ENCODE data around the gene C2orf42.

C2orf42 gene

DNA sequence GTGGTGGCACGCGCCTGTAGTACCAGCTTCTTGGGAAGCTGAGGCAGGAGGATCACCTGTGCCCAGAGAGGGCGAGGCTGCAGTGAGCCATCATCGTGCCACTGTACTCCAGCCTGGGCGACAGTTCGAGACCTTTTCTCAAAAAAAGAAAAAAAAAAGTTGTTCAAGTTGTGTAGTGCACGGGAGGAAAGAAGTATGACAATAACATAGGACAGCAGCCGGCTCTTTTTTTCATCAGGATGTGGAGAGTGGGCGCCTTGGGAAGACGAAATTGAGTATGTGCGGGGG, 67.0 kb downstream of the C2orf42 start:
- Histone ChIP-seq H3K27me3 (no peaks in the 10 kb centered on the region), H3K9me3 (no peaks in the 10 kb centered on the region), H3K36me3 (no peaks in the 10 kb centered on the region), H3K4me3 (ENCODE audit: low read depth, low read length) (peak overlapping the region; percentile 77), H3K4me1 (no peaks in the 10 kb centered on the region; the same call in 1 of the 2 replicates)
- TF ChIP-seq, protein P1, sequence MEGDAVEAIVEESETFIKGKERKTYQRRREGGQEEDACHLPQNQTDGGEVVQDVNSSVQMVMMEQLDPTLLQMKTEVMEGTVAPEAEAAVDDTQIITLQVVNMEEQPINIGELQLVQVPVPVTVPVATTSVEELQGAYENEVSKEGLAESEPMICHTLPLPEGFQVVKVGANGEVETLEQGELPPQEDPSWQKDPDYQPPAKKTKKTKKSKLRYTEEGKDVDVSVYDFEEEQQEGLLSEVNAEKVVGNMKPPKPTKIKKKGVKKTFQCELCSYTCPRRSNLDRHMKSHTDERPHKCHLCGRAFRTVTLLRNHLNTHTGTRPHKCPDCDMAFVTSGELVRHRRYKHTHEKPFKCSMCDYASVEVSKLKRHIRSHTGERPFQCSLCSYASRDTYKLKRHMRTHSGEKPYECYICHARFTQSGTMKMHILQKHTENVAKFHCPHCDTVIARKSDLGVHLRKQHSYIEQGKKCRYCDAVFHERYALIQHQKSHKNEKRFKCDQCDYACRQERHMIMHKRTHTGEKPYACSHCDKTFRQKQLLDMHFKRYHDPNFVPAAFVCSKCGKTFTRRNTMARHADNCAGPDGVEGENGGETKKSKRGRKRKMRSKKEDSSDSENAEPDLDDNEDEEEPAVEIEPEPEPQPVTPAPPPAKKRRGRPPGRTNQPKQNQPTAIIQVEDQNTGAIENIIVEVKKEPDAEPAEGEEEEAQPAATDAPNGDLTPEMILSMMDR (IDR thresholded peaks at IDR 0.05; ENCODE audit: low read depth, low read length), result no peak
- no peak for DNase-seq

- TF ChIP-seq, protein P1 (IDR thresholded peaks at IDR 0.05; ENCODE audit: low read depth, low read length), result no peak
- Histone ChIP-seq H3K27me3 (no peaks in the 10 kb centered on the region), H3K9me3 (no peaks in the 10 kb centered on the region), H3K4me3 (ENCODE audit: low read depth, low read length) (no peak overlapping the region), H3K4me1 (no peaks in the 10 kb centered on the region; the same call in 1 of the 2 replicates), H3K36me3 (no peaks in the 10 kb centered on the region)
- no peak for DNase-seq
Observed at GRCh38 chr2:70123051-70123828, 67.6 kb downstream of the C2orf42 start.

- TF ChIP-seq, protein P1 (IDR thresholded peaks at IDR 0.05; ENCODE audit: low read depth, low read length), result no peak
- Histone ChIP-seq H3K27me3 (no peaks in the 10 kb centered on the region), H3K4me1 (no peaks in the 10 kb centered on the region; the same call in 1 of the 2 replicates), H3K4me3 (ENCODE audit: low read depth, low read length) (no peak overlapping the region), H3K9me3 (no peaks in the 10 kb centered on the region), H3K36me3 (no peaks in the 10 kb centered on the region)
- DNase-seq, result no peak
Observed at GRCh38 chr2:70122470-70122869, 68.3 kb downstream of the C2orf42 start.

DNA sequence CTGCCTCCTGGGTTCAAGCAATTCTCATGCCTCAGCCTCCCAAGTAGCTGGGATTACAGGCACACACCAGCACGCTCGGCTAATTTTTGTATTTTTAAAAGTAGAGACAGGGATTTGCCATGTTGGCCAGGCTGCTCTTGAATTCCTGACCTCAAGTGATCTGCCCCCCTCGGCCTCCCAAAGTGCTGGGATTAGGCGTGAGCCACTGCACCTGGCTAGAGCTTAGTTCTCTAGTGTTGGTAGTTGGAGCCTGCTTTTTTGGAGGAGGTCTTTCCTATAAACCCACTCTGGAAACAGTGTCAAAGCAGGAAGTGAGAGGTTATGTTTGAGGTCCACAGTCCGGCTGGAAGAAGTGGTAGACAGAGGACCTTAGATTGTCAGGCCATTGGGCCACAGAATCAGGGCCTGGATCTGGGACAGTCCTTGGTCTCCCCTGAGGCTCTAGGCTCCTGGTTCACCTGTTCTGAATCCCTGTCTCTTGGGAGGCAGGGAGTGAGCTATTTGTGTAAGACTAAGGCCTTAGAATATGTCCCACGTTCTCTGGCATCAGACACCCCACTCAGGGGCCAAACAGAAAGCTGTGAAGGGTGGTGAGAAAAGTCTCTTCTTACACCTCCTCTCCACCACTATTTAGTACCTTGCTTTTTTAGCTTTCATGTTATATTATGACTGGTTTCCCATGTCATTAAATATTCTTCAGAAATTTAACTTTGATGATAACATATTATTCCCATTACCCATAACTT, 69.0 kb downstream of the C2orf42 start:
- H3K4me1 ChIP-seq, result no peaks in the 10 kb centered on the region; the same call in 1 of the 2 replicates
- TF ChIP-seq, protein P1 (IDR thresholded peaks at IDR 0.05; ENCODE audit: low read depth, low read length), result no peak
- no peaks in the 10 kb centered on the region for H3K9me3 ChIP-seq
- no peaks in the 10 kb centered on the region for H3K36me3 ChIP-seq
- DNase-seq, result no peak
- no peak overlapping the region for H3K4me3 ChIP-seq (ENCODE audit: low read depth, low read length)
- H3K27me3 ChIP-seq, result no peaks in the 10 kb centered on the region

- H3K27me3 ChIP-seq, result no peaks in the 10 kb centered on the region
- DNase-seq, result no peak
- no peaks in the 10 kb centered on the region for H3K36me3 ChIP-seq
- H3K4me3 ChIP-seq (ENCODE audit: low read depth, low read length), result no peak overlapping the region
- H3K4me1 ChIP-seq, result no peaks in the 10 kb centered on the region; the same call in 1 of the 2 replicates
- H3K9me3 ChIP-seq, result no peaks in the 10 kb centered on the region
- TF ChIP-seq, protein P1 (IDR thresholded peaks at IDR 0.05; ENCODE audit: low read depth, low read length), result no peak
Observed at GRCh38 chr2:70118798-70119454, 71.9 kb downstream of the C2orf42 start.
